H1 (cell line): ENCODE measurements around the gene RFX3. TPM values are rescaled to one million over a fixed set of nuclear protein-coding genes. Genes with fewer than 3 reads are reported as not detected.

Source experiments
- CTCF ChIA-PET: fragments of 300-600 bp; sonication (Branson Sonifier 250); formaldehyde crosslinking; loops from one replicate; lab custom pipeline; 2021; ENCODE audit not compliant: partially characterized antibody; lab: Charles Lee
- POLR2A ChIA-PET: fragments of 300-600 bp; sonication (Branson Sonifier 250); formaldehyde crosslinking; loops from one replicate; lab custom pipeline; 2021; ENCODE audit warnings: inconsistent platforms; ENCODE audit not compliant: partially characterized antibody; lab: Charles Lee
- DNase-seq, 2 experiments: peaks; one replicate each; pipeline versions ENCODE4 v3.0.0 to v3.0.0-alpha.2; 2010 to 2022; ENCODE audit warnings: low spot score in 2 of 2, low read depth in 1 of 2, mixed read lengths in 1 of 2
- FAIRE-seq: peaks from 2 replicates; lab custom pipeline; 2011; peaks lifted over from hg19 to GRCh38; lab: Jason Lieb, UNC
- H2AFZ ChIP-seq: 2 replicates; pipeline ENCODE4 v1.8.1; 2012; ENCODE audit warnings: low read length, inconsistent platforms
- H2AK5ac ChIP-seq: 2 replicates; pipeline ENCODE4 v1.6.1; 2013; ENCODE audit warnings: low read depth, low read length
- H2BK120ac ChIP-seq: replicated peaks from 2 replicates; pipeline ENCODE3; 2013; ENCODE audit warnings: low read depth, low read length, inconsistent platforms
- H2BK12ac ChIP-seq: 2 replicates; pipeline ENCODE4 v1.6.1; 2013; ENCODE audit warnings: low read depth, low read length
- H2BK15ac ChIP-seq: 2 replicates; pipeline ENCODE4 v1.6.1; 2013; ENCODE audit warnings: low read length
- H2BK20ac ChIP-seq: 2 replicates; pipeline ENCODE4 v1.6.1; 2013; ENCODE audit warnings: low read length
- H2BK5ac ChIP-seq: 2 replicates; pipeline ENCODE4 v1.6.1; 2013; ENCODE audit warnings: low read depth, low read length
- H3K14ac ChIP-seq: 2 replicates; pipeline ENCODE4 v1.6.1; 2013; ENCODE audit warnings: inconsistent platforms; ENCODE audit not compliant: insufficient read length
- H3K18ac ChIP-seq: 2 replicates; pipeline ENCODE4 v1.6.1; 2013; ENCODE audit warnings: low read length; ENCODE audit errors: extremely low read depth
- H3K23ac ChIP-seq: 2 replicates; pipeline ENCODE4 v1.6.1; 2013; ENCODE audit warnings: inconsistent platforms; ENCODE audit not compliant: insufficient read length
- H3K23me2 ChIP-seq: 2 replicates; pipeline ENCODE4 v1.6.1; 2013; ENCODE audit warnings: low read depth, low read length
- H3K27ac ChIP-seq: 2 replicates; pipeline ENCODE4 v1.6.1; 2011; ENCODE audit warnings: low read depth, low read length, inconsistent platforms
- H3K27me3 ChIP-seq, 4 experiments: replicated peaks in 1 of 4; 1 replicate in 1 of 4; 2 replicates in 3 of 4; pipeline versions ENCODE4 v1.6.1 to v1.8.1; 2011 to 2013; ENCODE audit warnings: low read length in 3 of 4, mild to moderate bottlenecking in 3 of 4, inconsistent platforms in 2 of 4, mixed read lengths in 2 of 4, moderate library complexity in 1 of 4; ENCODE audit not compliant: control insufficient read depth in 3 of 4, insufficient read depth in 3 of 4; ENCODE audit errors: extremely low read depth in 1 of 4
- H3K36me3 ChIP-seq, 4 experiments: 2 replicates each; pipeline versions ENCODE4 v1.6.1 to v1.8.1; 2011 to 2013; ENCODE audit warnings: mild to moderate bottlenecking in 4 of 4, low read length in 3 of 4, moderate library complexity in 2 of 4, control low read depth in 1 of 4, inconsistent platforms in 1 of 4; ENCODE audit not compliant: insufficient read depth in 4 of 4, control insufficient read depth in 2 of 4
- H3K4ac ChIP-seq: replicated peaks from 2 replicates; pipeline ENCODE3; 2013; ENCODE audit warnings: low read length, low read depth, mixed read lengths, inconsistent platforms; ENCODE audit not compliant: insufficient read length
- H3K4me1 ChIP-seq, 4 experiments: replicated peaks in 1 of 4; 1 replicate in 1 of 4; 2 replicates in 3 of 4; pipeline versions ENCODE4 v1.6.1 to v1.8.1; 2011 to 2013; ENCODE audit warnings: low read length in 3 of 4, inconsistent platforms in 2 of 4, mixed read lengths in 1 of 4; ENCODE audit not compliant: insufficient read depth in 4 of 4, control insufficient read depth in 3 of 4
- H3K4me2 ChIP-seq, 2 experiments: 2 replicates each; pipeline versions ENCODE4 v1.6.1 to v1.8.1; 2011 to 2013; ENCODE audit warnings: low read depth in 2 of 2, low read length in 2 of 2, control low read depth in 1 of 2, inconsistent platforms in 1 of 2, mild to moderate bottlenecking in 1 of 2; ENCODE audit not compliant: insufficient read depth in 1 of 2
- H3K4me3 ChIP-seq, 4 experiments: fragments of 200-600, 300-600 bp in 1 of 4; sonication (generic), shearing (Covaris generic), sonication (Bioruptor Twin) in 1 of 4; 2 replicates each; pipeline versions ENCODE4 v1.5.1 to v1.8.1; 2011 to 2016; ENCODE audit warnings: low read length in 4 of 4, low read depth in 3 of 4, control low read depth in 2 of 4, inconsistent platforms in 2 of 4, mild to moderate bottlenecking in 2 of 4, mixed read lengths in 1 of 4, moderate library complexity in 1 of 4; ENCODE audit not compliant: insufficient read depth in 2 of 4; ENCODE audit errors: extremely low read depth in 1 of 4
- H3K56ac ChIP-seq: replicated peaks from 2 replicates; pipeline ENCODE3; 2013; ENCODE audit warnings: low read depth, mild to moderate bottlenecking, mixed read lengths, low read length, inconsistent platforms; ENCODE audit not compliant: insufficient read length
- H3K79me1 ChIP-seq: 2 replicates; pipeline ENCODE4 v1.6.1; 2013; ENCODE audit warnings: low read depth, low read length, control low read depth
- H3K79me2 ChIP-seq, 2 experiments: 2 replicates each; pipeline versions ENCODE4 v1.6.1 to v1.8.1; 2012 to 2013; ENCODE audit warnings: low read length in 2 of 2, mild to moderate bottlenecking in 2 of 2, inconsistent platforms in 1 of 2; ENCODE audit not compliant: insufficient read depth in 2 of 2, control insufficient read depth in 1 of 2
- H3K9ac ChIP-seq, 4 experiments: replicated peaks in 1 of 4; 1 replicate in 1 of 4; 2 replicates in 3 of 4; pipeline versions ENCODE4 v1.6.1 to v1.8.1; 2011 to 2013; ENCODE audit warnings: low read depth in 3 of 4, low read length in 3 of 4, control low read depth in 2 of 4, mild to moderate bottlenecking in 2 of 4, moderate library complexity in 2 of 4, inconsistent platforms in 1 of 4; ENCODE audit errors: extremely low read depth in 1 of 4
- H3K9me3 ChIP-seq, 2 experiments: 2 replicates each; pipeline versions ENCODE4 v1.6.1 to v1.8.1; 2012 to 2013; ENCODE audit warnings: mild to moderate bottlenecking in 2 of 2, moderate library complexity in 2 of 2, control low read depth in 1 of 2, inconsistent platforms in 1 of 2, low read depth in 1 of 2, low read length in 1 of 2, mixed read lengths in 1 of 2; ENCODE audit not compliant: insufficient read depth in 2 of 2
- H4K20me1 ChIP-seq, 2 experiments: replicated peaks in 1 of 2; 2 replicates each; pipeline versions ENCODE3 to v1.8.1; 2011 to 2013; ENCODE audit warnings: inconsistent platforms in 2 of 2, low read length in 2 of 2, mild to moderate bottlenecking in 1 of 2; ENCODE audit not compliant: insufficient read depth in 2 of 2, control insufficient read depth in 1 of 2
- H4K5ac ChIP-seq: 2 replicates; pipeline ENCODE4 v1.6.1; 2013; ENCODE audit warnings: low read length, low read depth, mixed read lengths, inconsistent platforms; ENCODE audit not compliant: insufficient read length
- H4K8ac ChIP-seq: 2 replicates; pipeline ENCODE4 v1.8.0; 2013; ENCODE audit warnings: mild to moderate bottlenecking, moderate library complexity, low read length, inconsistent platforms; ENCODE audit not compliant: insufficient read depth; ENCODE audit errors: extremely low read depth
- H4K91ac ChIP-seq: replicated peaks from 2 replicates; pipeline ENCODE3; 2013; ENCODE audit warnings: low read length, mixed read lengths, inconsistent platforms; ENCODE audit not compliant: insufficient read length
- ATF2 ChIP-seq: IDR thresholded peaks from 2 replicates; pipeline ENCODE4 v1.6.1; 2012; ENCODE audit warnings: low read length, inconsistent platforms
- BCL11A ChIP-seq, 2 experiments: IDR thresholded peaks; one replicate each; pipeline ENCODE4 v1.6.1; 2011; ENCODE audit warnings: low read depth in 2 of 2, low read length in 2 of 2, mild to moderate bottlenecking in 2 of 2
- CBX5 ChIP-seq: fragments of 300-800, 300-1000 bp; sonication (generic); IDR thresholded peaks from 2 replicates; pipeline ENCODE4 v1.7.1; 2016; ENCODE audit warnings: antibody characterized with exemption, low read length, low read depth
- CEBPB ChIP-seq: IDR thresholded peaks from 2 replicates; pipeline ENCODE4 v1.6.1; 2012; ENCODE audit warnings: low read depth, low read length
- CTBP2 ChIP-seq: IDR thresholded peaks from 2 replicates; pipeline ENCODE4 v1.7.0; 2011; ENCODE audit warnings: borderline replicate concordance, mild to moderate bottlenecking, moderate library complexity, mixed read lengths, low read length; ENCODE audit not compliant: insufficient read depth, insufficient read length
- FOSL1 ChIP-seq: IDR thresholded peaks from 2 replicates; pipeline ENCODE4 v1.6.1; 2011; ENCODE audit warnings: mild to moderate bottlenecking, low read depth, low read length, moderate library complexity; ENCODE audit not compliant: insufficient read depth
- GTF2F1 ChIP-seq: IDR thresholded peaks from 2 replicates; pipeline ENCODE4 v1.6.1; 2012; ENCODE audit warnings: low read depth, low read length, improper control_type of control experiment, borderline replicate concordance
- JUN ChIP-seq: IDR thresholded peaks from 2 replicates; pipeline ENCODE4 v1.6.1; 2011; ENCODE audit warnings: low read depth, mild to moderate bottlenecking, improper control_type of control experiment, low read length
- KDM1A ChIP-seq: fragments of 200-600, 300-600 bp; sonication (generic); IDR thresholded peaks from 2 replicates; pipeline ENCODE4 v1.7.1; 2016; ENCODE audit warnings: mild to moderate bottlenecking, low read length, borderline replicate concordance
- SP1 ChIP-seq: IDR thresholded peaks from 2 replicates; pipeline ENCODE4 v1.6.1; 2011; ENCODE audit warnings: low read depth, low read length
- TEAD4 ChIP-seq: IDR thresholded peaks from 2 replicates; pipeline ENCODE4 v1.6.1; 2012; ENCODE audit warnings: low read depth, low read length, inconsistent platforms, mixed read lengths
- USF2 ChIP-seq: IDR thresholded peaks from 2 replicates; pipeline ENCODE4 v1.6.1; 2011; ENCODE audit warnings: low read length, improper control_type of control experiment
- WGBS, 2 experiments: shearing (Covaris generic) in 1 of 2; methylation state at CpG; one replicate each; pipeline versions ENCODE4 v1.1.6 to v1.1.7; 2013 to 2015; ENCODE audit warnings: low lambda C conversion rate in 2 of 2, mixed read lengths in 2 of 2, inconsistent platforms in 1 of 2, low coverage in 1 of 2, missing lambda C conversion rate in 1 of 2; ENCODE audit not compliant: insufficient replicate concordance in 2 of 2, insufficient coverage in 1 of 2, insufficient read length in 1 of 2; ENCODE audit errors: extremely low coverage in 1 of 2, missing lambda C conversion rate in 1 of 2; 5-methylcytosine and 5-hydroxymethylcytosine counted together
- polyA plus RNA-seq, 7 experiments: library from polyadenylated mRNA; depleted of rRNA in 3 of 7; stranded (reverse) in 5 of 7; unstranded in 2 of 7; fragments of >200 nt in 5 of 7; fragments of 200-250 nt in 2 of 7; gene quantifications; 1 replicate in 5 of 7; 2 replicates in 1 of 7; 4 replicates in 1 of 7; pipeline versions ENCODE4 v1.2.1 to v1.2.3, GENCODE V29; 2011 to 2013; ENCODE audit warnings: missing spikeins in 2 of 7, mixed read lengths in 2 of 7
- total RNA-seq: library from RNA; stranded (reverse); fragmentation: NEBNext Ultra II Directional; extraction: Animal tissue kit (Norgen Biotek cat#: 25700); gene quantifications from 2 replicates; pipeline ENCODE4 v1.2.1, GENCODE V29; 2021

Gene RFX3
- total and polyA plus RNA-seq, 2 of the 8 experiments (the other 6 are each of a cell fraction or from before 2014, with no cell fraction given) = 4.9 to 22.6 TPM

- H3K4me3 ChIP-seq = no peak overlapping the region
- H3K4me1 ChIP-seq = peaks cover 0 to 2% (median 0%) of the 10 kb centered on the region in 4 experiments; a peak in 1 of 7 replicates
- no peak overlapping the region for H2BK20ac ChIP-seq
- no peak overlapping the region for H2BK15ac ChIP-seq
- H2BK5ac ChIP-seq = no peak overlapping the region
- H4K20me1 ChIP-seq = no peaks in the 10 kb centered on the region
- no peak overlapping the region for H3K18ac ChIP-seq
- H3K23me2 ChIP-seq = no peaks in the 10 kb centered on the region
- H3K56ac ChIP-seq = no peak overlapping the region
- no peak overlapping the region for H3K23ac ChIP-seq
- no peak overlapping the region for H3K4ac ChIP-seq
- no peaks in the 10 kb centered on the region for H3K9me3 ChIP-seq
- WGBS, 2 experiments = 94% methylated on average over 3 of the region's 3 CpGs; no CpG with 5 or more reads in 1 of the 2 experiments
- peaks cover 0 to 97% of the 10 kb centered on the region in 2 experiments; a peak in 2 of 4 replicates for H3K79me2 ChIP-seq
- no peak overlapping the region for H3K9ac ChIP-seq
- H2BK120ac ChIP-seq = no peak overlapping the region
- H3K4me2 ChIP-seq = no peak overlapping the region
- H4K5ac ChIP-seq = no peak overlapping the region
- no peak overlapping the region for H2BK12ac ChIP-seq
- H3K27ac ChIP-seq = no peak overlapping the region
- FAIRE-seq = no peak
- H2AK5ac ChIP-seq = no peak overlapping the region
- no peak for DNase-seq
- H3K36me3 ChIP-seq = no peaks in the 10 kb centered on the region
- H2AFZ ChIP-seq = no peak overlapping the region
- no peaks in the 10 kb centered on the region; the same call in 1 of the 2 replicates for H3K79me1 ChIP-seq
- no peak overlapping the region for H4K8ac ChIP-seq
- CTCF ChIA-PET = no interaction called here
- POLR2A ChIA-PET = interaction anchor here (1.0 kb wide), 1 partner anchor 8 kb away, joined by 3 read pairs; no protein-coding TSS in a partner anchor
- no peaks in the 10 kb centered on the region for H3K27me3 ChIP-seq
- H3K14ac ChIP-seq = no peak overlapping the region
- H4K91ac ChIP-seq = no peak overlapping the region
- TF ChIP-seq CBX5 = no peak
- TF ChIP-seq CTBP2 = no peak
- no peak for TF ChIP-seq FOSL1
- no peak for TF ChIP-seq ATF2
- no peak for TF ChIP-seq USF2
- no peak for TF ChIP-seq BCL11A (IDR thresholded peaks at IDR 0.05; ENCODE audit: low read depth in 2 of 2, low read length in 2 of 2)
- TF ChIP-seq KDM1A = no peak
- no peak for TF ChIP-seq TEAD4
- no peak for TF ChIP-seq SP1
- TF ChIP-seq GTF2F1 = no peak
- TF ChIP-seq CEBPB = no peak
- no peak for TF ChIP-seq JUN
Observed at GRCh38 chr9:3514786-3515185, 11.0 kb downstream of the RFX3 start.
